ENCODE measurements around the gene ESRRA. TPM values are rescaled to one million over a fixed set of nuclear protein-coding genes. Genes with fewer than 3 reads are reported as not detected.

Gene ESRRA
- total and polyA plus RNA-seq, 9 donors = 2.3 to 17.4 (median 11.9) TPM

GRCh38 chr11:64287676-64288352 lies 17.5 kb upstream of the ESRRA start:
- intact Hi-C loops (cut with DNase I) = loop anchor here in 1 of 4 donors (10.0 kb wide), 1 partner anchor 1777 kb away; no protein-coding TSS in a partner anchor
- no peak overlapping the region for H3K27ac ChIP-seq
- DNase-seq = peak in 1 of 5 donors; percentile 22
- peaks cover 15% of the 10 kb centered on the region for H3K4me1 ChIP-seq (ENCODE audit: insufficient read depth)
- TF ChIP-seq EP300 (IDR thresholded peaks at IDR 0.05) = no peak
- TF ChIP-seq POLR2A (IDR thresholded peaks at IDR 0.05) = no peak
- TF ChIP-seq CTCF (IDR thresholded peaks at IDR 0.05) = no peak
- no peak overlapping the region for H3K4me3 ChIP-seq
- no peaks in the 10 kb centered on the region for H3K27me3 ChIP-seq
- no peaks in the 10 kb centered on the region for H3K9me3 ChIP-seq
- 91 to 94% (median 92%) methylated on average over 31 to 33 of the region's 33 CpGs for WGBS, 3 donors
- H3K36me3 ChIP-seq = no peaks in the 10 kb centered on the region

- Histone ChIP-seq H3K36me3 (no peaks in the 10 kb centered on the region), H3K27ac (no peak overlapping the region), H3K4me3 (no peak overlapping the region), H3K4me1 (ENCODE audit: insufficient read depth) (peaks cover 14% of the 10 kb centered on the region), H3K9me3 (no peaks in the 10 kb centered on the region), H3K27me3 (no peaks in the 10 kb centered on the region)
- peak in 1 of 5 donors; percentile 17 for DNase-seq
- intact Hi-C loops (cut with DNase I) = loop anchor here in 1 of 4 donors (10.0 kb wide), 1 partner anchor 1776 kb away; no protein-coding TSS in a partner anchor
- WGBS, 3 donors = 84 to 90% (median 87%) methylated on average over 9 of the region's 9 CpGs
- no peak for TF ChIP-seq CTCF (IDR thresholded peaks at IDR 0.05)
Observed at GRCh38 chr11:64288353-64288750, 17.0 kb upstream of the ESRRA start.

- Histone ChIP-seq H3K4me3 (no peak overlapping the region), H3K36me3 (no peaks in the 10 kb centered on the region), H3K9me3 (no peaks in the 10 kb centered on the region), H3K27me3 (no peaks in the 10 kb centered on the region), H3K4me1 (ENCODE audit: insufficient read depth) (peaks cover 9% of the 10 kb centered on the region), H3K27ac (no peak overlapping the region)
- 89 to 95% (median 92%) methylated on average over 13 of the region's 13 CpGs for WGBS, 3 donors
- TF ChIP-seq EP300 (IDR thresholded peaks at IDR 0.05) (no peak), POLR2A (IDR thresholded peaks at IDR 0.05) (no peak), CTCF (IDR thresholded peaks at IDR 0.05) (no peak)
- DNase-seq = peak in 1 of 5 donors; percentile 20
- intact Hi-C loops (cut with DNase I) = loop anchor here in 1 of 4 donors (10.0 kb wide), 1 partner anchor 1776 kb away; no protein-coding TSS in a partner anchor
Observed at GRCh38 chr11:64289002-64289564, 16.2 kb upstream of the ESRRA start.

- H3K27me3 ChIP-seq = no peaks in the 10 kb centered on the region
- H3K4me1 ChIP-seq (ENCODE audit: insufficient read depth) = peaks cover 7% of the 10 kb centered on the region
- intact Hi-C loops (cut with DNase I) = loop anchor here in 1 of 4 donors (10.0 kb wide), 1 partner anchor 286 kb away; no protein-coding TSS in a partner anchor
- TF ChIP-seq CTCF (IDR thresholded peaks at IDR 0.05) (no peak), POLR2A (IDR thresholded peaks at IDR 0.05) (no peak)
- peak in 1 of 5 donors; percentile 18 for DNase-seq
- no peak overlapping the region for H3K27ac ChIP-seq
- no peaks in the 10 kb centered on the region for H3K36me3 ChIP-seq
- H3K4me3 ChIP-seq = no peak overlapping the region
- WGBS, 3 donors = 47 to 52% (median 50%) methylated on average over 10 of the region's 10 CpGs
- no peaks in the 10 kb centered on the region for H3K9me3 ChIP-seq
Observed at GRCh38 chr11:64290352-64291261, 14.7 kb upstream of the ESRRA start.
